Activated CD8-positive, alpha-beta memory T cell treated with anti-CD3 and anti-CD28 coated beads, Interleukin-2, amount 50 U/mL, for 1 hour (primary cell): ENCODE results near the gene MDH1.

ENCODE experiments used
- DNase-seq: peaks from one replicate; pipeline ENCODE4 v3.0.0-alpha.2; 2020; ENCODE audit errors: extremely low read depth

Gene MDH1

GRCh38 chr2:63632382-63632781, 43.6 kb downstream of the MDH1 start:
- no peak for DNase-seq

GRCh38 chr2:63639344-63639743, 50.6 kb downstream of the MDH1 start:
- DNase-seq: no peak

- DNase-seq: no peak
These were observed 54.2 kb downstream of the MDH1 start for GRCh38 chr2:63642946-63643345.

GRCh38 chr2:63643486-63643885, 54.7 kb downstream of the MDH1 start:
- no peak for DNase-seq

GRCh38 chr2:63648632-63649031, 59.9 kb downstream of the MDH1 start:
- DNase-seq: no peak

- no peak for DNase-seq
These were observed 61.1 kb downstream of the MDH1 start for GRCh38 chr2:63649829-63650228.

GRCh38 chr2:63650756-63651155, 62.0 kb downstream of the MDH1 start:
- DNase-seq: no peak

GRCh38 chr2:63651356-63651755, 62.6 kb downstream of the MDH1 start:
- no peak for DNase-seq

GRCh38 chr2:63651861-63652651, 63.3 kb downstream of the MDH1 start:
- no peak for DNase-seq

GRCh38 chr2:63652652-63652985, 63.9 kb downstream of the MDH1 start:
- DNase-seq: no peak

GRCh38 chr2:63654959-63655358, 66.2 kb downstream of the MDH1 start:
- DNase-seq: no peak
